DMS153 (cell line): ENCODE results near the gene WNT16.
"Not testable (repeated sequence)": the region's sequence is repeated elsewhere in the genome, so short reads cannot be mapped to it uniquely, and the experiment has no call there.

Experiments used
- DNase-seq: peaks from one replicate; lab custom pipeline; 2025; lab: John Stamatoyannopoulos, UW

Gene WNT16

DNA sequence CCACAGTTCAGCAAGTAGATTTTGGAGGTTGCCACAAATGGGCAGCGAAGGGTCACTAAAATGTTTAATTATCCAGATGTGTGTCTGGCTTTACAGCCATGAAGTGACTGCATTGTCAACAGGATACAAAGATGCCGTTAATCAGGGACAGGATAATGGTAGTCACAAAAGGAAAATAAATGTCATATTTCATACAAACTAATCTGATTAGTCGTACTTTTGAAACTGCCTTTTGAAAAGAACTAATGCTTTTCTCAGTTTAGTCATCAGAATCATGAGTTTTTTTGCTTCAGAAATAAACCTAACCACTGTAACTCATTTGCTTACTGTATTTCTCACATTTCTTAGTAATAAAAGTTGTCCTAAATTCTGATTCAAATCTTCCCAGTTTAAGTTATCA is 22.2 kb upstream of the WNT16 start:
- DNase-seq, result no peak

DNA sequence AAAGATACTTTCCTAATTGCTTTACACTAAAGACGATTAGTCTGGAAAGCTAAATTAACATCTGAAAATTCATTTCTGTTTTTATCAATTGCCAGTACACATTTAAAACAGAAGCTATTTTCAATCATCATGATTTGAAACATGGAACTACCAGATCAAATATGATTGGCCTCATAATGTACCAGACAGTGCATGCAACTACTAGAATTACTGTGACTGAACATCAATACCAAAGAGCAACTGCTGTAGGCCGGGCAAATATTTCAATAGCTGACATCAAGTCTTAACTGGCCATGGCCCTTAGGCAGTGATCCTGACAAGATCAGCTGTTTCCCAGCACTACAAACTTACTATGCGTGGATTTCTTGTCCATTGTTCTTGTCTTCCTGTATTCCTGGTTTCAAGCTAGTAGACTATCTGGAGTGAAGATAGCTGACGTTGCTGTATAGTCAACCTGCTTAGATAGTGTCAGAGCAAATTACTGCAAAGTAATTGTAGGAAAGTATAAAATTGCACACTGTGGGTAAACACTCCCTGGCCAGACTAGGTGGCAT is 21.7 kb upstream of the WNT16 start:
- DNase-seq, result no peak

DNA sequence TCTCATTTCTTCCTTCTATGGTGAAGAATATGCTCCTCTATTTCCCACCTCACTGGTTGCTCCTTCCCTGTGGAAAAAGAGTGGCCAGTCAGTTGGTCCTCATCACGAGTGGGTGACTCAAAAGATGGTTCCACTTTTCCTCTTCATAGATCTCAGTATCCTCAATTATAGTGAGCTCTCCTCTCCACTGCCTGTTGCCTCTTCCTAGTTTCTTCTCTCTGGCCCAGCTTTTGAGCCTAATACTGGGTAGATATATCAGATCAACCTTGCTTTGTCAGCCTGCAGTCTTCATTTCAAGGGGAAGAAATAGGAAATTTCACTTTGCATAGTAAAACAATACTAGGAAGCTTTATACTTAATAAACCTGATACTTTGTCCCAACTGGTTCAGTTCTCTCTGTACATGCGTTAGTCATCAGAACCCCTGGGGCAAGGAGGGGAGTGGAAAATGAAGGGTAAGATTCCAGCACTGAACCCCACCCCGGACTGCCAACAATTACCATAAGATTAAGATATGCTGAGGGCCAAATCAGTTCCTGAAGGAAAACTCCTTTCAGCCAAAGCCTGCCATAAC is 15.5 kb upstream of the WNT16 start:
- no peak for DNase-seq

DNA sequence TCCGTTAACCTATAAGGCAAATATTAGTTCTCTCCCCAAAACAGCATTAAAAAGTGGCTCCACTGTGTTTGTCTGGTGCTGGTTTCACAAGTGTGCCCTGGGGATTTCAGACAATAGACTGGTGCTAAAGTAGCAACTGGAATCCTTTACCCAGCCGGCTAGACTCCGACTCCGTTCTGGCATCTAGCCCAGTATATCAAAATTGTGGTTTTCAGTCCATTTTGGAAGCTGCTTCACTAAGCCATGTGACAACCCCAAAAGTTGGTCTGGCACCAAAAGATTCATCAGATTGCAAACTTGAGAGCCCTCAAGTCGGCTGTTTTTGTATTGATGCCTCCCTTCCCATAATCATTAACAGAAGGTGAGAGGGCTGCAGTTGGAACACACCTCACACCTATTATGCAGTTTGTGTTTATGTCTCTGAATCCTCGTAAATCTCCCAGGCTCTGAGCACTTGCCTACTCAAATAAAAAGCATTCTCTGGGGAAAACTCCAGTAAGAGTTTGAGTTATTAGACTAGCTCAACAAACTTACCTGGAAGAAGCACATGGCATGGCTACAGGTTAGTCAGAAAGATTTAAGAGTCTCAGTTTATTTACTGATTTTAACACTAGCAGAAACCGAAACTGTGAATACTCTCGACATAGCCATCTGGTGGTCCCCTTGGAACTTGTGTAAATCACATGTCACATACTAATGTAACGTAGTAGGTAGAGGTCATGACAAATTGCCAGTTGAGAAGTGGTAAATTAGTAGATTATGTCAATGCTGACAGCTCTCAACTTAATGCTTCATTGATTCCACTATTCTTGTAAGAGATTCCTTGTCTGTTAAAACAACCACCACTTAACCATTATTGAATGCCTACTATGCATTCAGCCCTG is 14.8 kb upstream of the WNT16 start:
- DNase-seq, result peak; percentile 94

DNA sequence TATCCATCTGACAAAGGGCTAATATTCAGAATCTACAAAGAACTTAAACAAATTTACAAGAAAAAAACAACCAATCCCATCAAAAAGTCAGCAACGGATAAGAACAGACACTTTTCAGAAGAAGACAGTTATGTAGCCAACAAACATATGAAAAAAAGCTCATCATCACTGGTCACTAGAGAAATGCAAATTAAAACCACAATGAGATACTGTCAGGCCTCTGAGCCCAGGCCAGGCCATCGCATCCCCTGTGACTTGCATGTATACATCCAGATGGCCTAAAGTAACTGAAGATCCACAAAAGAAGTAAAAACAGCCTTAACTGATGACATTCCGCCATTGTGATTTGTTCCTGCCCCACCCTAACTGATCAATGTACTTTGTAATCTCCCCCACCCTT is 13.6 kb upstream of the WNT16 start:
- not testable (repeated sequence) for DNase-seq

DNA sequence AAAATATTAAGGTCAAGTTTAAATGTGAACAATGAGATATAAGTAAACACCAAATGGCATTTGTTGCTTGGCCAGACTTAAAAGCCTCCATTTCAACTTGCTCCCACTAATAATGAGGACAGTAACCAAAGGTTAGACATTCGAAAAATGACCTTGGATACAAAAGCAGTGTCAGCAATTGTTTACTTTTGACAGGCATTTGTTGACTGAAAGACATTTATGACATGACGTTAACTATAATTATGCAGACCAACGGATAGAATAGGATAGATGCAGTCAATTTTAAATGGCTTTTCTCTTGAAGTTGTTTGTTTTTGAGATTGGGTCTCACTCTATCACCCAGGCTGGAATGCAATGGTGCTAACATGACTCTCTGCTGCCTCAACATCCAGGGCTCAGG is 6.3 kb upstream of the WNT16 start:
- no peak for DNase-seq

DNA sequence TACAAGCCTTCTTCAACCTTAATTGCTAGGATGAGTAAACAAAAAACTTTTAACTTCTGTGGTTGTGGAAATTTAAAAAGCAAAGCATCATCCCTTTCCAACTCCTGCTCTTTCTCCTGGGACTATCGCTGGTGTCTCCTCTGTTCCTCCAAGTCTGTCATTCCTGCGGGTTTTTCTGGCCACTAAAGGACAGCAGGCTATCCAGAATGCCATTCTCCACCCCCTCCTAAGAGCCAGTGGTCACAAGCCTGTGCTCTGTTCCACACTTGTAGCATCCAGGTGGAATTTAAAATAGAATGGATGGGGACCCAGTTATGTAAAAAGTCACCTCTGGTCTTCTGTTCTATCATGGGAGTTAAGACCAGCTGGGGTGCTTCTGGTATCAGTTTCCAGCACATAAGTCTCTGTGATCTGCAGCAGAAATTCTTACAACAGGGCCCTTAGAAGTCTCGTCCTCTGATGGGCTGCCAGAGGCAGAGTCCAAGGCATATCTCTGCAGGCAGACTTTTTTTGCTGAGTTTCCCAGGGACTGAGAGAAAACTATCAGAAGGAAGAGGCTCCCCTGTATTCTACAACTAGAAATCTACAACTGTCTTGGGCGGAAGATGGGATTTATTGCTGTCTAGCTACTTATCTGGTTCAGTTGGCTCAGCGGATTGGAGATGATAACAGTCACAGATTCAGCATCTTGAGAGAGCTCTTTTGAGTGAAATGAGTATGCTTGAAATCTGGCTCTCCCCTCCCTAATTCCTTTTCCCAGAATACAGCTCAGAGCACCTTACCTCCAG is 5.1 kb upstream of the WNT16 start:
- DNase-seq, result no peak

DNA sequence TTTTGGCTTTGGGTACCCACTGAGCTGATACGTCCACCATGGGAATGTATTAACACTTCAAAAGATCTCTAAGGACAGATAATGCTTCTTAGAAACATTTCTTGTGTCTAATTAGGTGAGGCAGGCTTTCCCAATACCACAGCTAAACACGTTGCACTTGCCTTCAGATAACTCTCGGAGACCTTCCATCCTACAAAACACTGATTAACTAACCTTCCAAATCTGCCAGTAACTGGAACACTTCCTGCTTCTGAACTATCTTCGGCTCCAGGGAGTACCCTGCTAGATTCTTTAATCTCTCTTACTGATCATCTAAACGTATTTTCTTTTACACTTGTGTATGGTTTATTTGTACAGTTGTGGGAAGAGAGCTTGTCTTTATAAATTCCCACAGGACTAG is 1.1 kb upstream of the WNT16 start:
- DNase-seq, result no peak

DNA sequence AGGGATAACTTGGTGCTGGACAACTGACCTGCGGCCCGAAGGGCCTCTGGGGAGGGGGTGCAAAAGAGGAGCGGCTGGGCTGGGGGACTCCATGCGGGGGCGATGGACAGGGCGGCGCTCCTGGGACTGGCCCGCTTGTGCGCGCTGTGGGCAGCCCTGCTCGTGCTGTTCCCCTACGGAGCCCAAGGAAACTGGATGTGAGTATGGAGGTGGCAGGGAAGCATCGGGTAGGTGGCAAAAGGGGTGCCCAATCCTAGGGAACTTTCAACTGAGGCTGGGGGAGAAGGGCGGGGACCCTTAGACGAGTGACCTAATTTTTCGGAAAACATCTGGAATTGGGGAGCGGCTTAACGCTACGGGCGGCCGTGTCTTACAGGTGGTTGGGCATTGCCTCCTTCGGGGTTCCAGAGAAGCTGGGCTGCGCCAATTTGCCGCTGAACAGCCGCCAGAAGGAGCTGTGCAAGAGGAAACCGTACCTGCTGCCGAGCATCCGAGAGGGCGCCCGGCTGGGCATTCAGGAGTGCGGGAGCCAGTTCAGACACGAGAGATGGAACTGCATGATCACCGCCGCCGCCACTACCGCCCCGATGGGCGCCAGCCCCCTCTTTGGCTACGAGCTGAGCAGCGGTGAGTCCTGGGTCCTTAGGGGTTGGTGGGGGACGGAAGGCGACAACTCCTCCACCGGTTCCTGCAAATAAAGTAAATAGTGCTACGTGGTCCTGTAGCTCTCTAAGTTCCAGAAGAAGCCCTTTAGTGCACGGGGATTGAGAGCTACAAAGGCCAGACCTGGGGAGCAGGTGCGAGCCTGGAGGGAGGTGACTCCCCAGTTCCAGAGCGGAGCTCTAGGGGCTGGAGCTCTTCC is 622 bp downstream of the WNT16 start:
- DNase-seq, result peak; percentile 29

DNA sequence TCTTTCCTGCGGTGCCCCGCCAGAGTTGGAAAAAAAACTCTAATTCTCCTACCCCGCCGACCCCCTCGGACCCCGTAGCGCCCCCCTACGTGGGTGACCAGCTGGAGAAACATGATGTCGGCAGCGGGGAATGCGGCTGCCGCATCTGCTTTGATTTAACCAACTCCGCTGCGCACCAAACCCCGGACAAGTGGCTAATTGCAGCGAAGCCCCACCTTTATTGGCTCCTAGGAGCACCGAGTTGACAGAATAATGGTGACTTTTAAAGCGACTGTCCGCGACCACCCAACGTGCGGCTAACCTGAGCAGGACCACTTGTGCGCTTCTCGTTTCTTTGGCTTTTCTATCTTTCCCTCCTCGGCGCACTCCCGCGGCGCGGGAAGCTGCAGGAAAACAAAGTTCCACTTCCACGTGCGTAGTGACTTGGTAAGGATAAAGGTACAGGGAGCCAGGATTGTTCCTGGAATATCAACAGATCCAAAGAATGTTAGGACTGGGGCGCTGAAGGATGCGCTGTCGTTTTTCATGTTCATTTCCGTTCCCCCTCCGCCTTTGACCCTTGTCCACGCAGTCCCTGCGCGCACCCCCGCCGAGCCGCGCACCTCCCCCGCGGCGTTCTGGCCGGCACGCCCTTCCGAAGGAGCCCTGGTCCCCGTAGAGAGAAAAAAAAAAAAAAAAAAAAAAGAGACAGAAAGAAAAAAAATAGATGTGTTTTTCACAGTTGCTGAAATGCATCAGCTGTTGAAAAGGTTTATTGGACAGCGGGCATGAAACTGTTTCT is 1.4 kb downstream of the WNT16 start:
- no peak for DNase-seq

DNA sequence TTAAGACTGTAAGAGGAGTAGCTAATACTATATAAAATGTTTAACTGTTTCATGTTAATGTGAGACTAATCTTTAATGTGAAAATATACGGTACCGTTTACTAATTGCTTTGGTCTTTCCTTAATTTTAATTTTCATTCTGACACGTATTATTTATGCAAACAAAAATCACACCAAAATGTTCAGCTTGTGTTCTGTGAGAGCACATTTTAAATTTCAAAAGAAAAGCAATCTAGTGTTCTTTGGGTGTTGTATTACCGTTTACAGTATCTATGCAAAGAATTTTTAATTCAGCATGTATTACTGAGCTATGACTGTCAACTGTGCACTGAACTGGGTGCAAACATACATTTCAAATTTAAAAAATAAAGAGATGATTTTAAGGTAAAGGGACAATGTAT is 2.2 kb downstream of the WNT16 start:
- DNase-seq, result no peak

DNA sequence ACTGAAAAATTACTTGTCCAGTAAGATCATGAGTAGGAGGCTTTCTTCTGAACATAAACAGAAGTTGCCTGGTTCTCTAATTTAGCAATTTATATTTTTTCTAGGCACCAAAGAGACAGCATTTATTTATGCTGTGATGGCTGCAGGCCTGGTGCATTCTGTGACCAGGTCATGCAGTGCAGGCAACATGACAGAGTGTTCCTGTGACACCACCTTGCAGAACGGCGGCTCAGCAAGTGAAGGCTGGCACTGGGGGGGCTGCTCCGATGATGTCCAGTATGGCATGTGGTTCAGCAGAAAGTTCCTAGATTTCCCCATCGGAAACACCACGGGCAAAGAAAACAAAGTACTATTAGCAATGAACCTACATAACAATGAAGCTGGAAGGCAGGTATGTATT is 2.8 kb downstream of the WNT16 start:
- no peak for DNase-seq

DNA sequence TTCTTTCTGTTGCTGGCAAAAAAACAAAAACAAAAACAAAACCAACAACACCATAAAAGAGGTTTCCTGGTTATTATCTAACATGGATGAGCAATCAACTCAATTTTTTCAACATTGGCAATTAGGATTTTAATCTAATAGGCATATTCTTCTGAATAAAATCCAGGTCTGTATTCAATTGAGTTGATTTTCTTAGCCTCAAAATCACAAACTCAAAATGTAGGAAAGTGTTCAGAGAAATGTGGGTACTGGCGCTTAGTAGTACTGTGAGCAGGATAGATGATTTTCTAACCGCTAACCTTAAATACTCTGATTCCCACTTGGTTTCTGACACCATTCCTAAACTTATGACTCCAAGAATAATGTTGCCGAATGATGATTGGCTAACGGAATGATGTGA is 5.6 kb downstream of the WNT16 start:
- DNase-seq, result no peak

DNA sequence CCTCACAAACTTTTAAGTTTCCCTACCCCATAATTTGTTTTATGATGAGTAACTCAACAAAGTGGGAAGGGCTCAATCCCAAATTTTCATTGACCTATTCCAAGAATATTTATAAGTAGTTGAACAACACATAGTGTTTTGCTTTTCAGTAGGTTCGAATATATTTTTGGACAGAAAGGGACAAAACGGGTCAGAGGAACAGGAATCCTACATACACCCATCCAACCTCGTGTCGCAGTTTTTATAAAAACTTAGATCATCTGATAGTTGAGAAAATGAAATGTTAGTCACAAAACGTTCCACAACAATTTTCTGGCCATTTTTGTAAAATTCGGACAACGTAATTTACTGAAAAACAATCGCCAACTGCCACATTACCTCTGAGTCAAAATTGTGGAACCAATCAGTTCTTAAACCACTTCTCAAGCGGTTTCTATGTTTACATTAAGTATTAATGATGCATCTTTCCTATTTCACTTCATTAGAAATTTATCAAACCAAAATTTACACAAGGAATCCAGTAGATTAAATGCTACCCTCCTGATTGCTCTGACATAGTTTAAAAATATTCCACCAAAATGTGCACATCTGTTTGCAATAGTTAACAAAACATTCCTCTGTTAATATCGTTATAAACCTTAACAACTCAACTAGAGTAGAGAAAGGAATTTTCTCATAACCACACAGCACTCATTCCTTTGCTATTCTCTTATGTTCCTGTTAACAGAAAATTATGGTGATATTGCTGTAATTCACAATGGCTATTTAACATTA is 6.3 kb downstream of the WNT16 start:
- DNase-seq, result no peak

DNA sequence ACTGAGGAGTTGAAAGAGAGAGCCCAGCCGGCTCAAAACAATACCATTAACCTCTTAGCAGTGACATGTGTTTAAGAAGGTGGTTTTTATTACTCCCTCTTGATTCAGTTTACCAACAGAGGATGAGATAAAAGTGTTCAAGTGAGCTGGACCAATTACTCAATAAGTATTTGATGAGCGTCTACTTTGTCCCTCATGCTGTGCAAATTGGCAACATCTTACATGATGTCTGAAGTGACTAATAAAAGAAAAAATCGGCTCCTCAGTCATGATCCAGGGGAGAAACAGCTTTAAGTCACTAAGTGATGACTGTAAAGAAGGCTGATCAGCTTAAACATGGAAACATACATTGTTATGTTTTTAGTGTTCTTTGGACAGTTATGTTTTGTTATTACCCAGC is 7.8 kb downstream of the WNT16 start:
- no peak for DNase-seq

DNA sequence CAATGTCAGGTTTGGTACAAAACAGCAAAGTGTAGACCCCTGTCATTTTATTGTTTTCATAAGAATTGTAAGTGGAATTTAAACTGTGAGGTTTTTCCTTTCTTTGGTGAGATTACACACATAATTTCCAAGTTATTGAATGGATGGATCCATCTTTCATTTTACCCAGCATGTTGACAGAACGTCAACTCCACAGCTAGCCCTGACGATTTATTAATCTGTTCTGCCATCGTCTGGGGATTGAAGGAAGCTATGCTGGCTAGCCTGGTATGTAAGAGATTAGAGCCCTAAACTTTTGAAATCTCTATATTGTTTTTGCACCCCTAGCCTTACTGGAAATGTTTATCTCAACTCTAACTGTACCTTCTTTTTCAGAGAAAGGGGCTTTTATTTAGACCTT is 8.6 kb downstream of the WNT16 start:
- DNase-seq, result peak; percentile 33

DNA sequence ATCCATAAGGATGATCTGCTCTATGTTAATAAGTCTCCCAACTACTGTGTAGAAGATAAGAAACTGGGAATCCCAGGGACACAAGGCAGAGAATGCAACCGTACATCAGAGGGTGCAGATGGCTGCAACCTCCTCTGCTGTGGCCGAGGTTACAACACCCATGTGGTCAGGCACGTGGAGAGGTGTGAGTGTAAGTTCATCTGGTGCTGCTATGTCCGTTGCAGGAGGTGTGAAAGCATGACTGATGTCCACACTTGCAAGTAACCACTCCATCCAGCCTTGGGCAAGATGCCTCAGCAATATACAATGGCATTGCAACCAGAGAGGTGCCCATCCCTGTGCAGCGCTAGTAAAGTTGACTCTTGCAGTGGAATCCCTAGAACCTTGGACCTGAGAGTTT is 10.3 kb downstream of the WNT16 start:
- no peak for DNase-seq

DNA sequence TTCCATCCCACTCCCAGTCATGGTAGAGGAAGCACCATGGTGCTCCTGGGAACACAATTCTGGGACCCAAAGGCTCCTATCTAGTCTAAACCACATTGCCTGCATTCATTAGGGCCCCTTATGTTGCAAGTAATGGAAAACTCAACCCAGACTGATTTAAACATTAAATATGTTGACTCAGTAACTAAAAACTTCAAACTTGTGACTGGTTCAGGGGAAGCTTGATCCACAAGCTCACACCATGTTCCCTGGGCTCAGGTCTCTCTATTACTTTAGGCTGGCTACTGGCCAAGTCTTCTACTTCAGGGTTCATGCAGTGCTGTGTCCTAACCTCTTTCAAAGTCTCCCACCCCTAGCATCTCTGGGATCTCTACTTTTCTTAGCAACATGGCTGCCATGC is 13.1 kb downstream of the WNT16 start:
- no peak for DNase-seq

DNA sequence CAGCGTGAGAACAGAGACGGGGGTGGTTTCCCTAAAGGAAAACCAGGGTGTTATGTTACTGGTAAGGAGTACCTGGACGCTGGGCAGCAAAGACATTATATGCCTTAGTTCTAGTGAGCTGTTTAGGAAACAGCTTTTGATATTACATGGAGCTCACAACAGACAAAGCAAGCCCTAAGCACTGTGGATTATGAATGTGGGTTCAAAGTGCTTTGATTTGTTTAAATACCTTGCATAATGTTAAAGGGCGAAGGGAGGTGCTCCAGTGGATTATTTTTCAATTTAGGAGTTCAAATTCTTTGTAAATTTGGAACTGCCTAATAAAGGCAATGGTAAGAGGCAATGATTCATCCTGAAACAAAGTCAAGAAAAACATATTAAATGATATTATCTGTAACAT is 13.8 kb downstream of the WNT16 start:
- DNase-seq, result no peak

DNA sequence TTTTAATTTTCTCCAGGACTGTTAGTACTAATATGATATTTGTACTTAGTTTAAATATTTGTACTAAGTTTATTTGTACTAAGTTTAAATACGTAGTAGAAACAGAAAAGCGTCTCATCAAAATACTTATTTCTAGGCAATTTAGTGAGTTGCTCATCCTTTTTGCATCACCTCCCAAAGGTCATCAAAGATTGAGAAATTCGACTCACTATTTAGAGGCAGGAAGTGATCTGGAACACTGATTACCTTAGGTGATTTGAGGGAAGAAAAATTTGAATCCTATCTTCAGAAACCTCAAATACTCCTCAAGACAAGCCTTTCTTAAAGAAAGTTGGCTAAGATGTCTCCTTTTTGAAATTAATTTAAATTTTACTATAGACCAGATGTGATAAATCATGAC is 14.5 kb downstream of the WNT16 start:
- DNase-seq, result no peak
